Measurements from ENCODE around the gene PIGP. TPM values are rescaled to one million over a fixed set of nuclear protein-coding genes. Genes with fewer than 3 reads are reported as not detected.
"Not testable (repeated sequence)": the region's sequence is repeated elsewhere in the genome, so short reads cannot be mapped to it uniquely, and the experiment has no call there.

Gene PIGP
- total RNA-seq, 2 donors from 2014 or later = 28.3 to 29.4 TPM

DNA sequence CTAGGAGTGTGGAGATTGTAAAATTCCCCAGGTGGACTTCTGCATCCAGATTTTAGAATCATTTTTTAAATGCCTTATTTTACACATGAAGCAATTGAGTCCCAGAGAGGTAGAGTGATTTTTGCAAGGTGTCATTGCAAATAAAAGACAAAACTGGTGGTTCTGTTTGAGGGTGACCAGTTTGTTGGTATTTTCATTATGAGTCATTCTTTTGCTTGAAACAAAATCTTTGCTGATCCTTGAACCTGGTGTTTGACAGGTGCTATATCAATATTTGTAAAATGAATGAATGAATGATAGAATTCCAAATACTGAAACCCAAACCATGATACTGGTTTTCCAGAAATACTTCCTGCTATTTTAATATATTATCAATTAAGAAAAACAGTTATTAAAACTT is 44.3 kb upstream of the PIGP start:
- DNase-seq = no peak
- Histone ChIP-seq H3K9me3 (ENCODE audit: control insufficient read depth, low read length) (no peaks in the 10 kb centered on the region), H3K4me1 (ENCODE audit: control insufficient read depth, insufficient read depth, low read length) (peaks cover 5% of the 10 kb centered on the region), H3K9ac (ENCODE audit: extremely low read depth, low read length, poor library complexity, severe bottlenecking) (no peak overlapping the region), H3K27ac (ENCODE audit: low read depth, low read length) (no peak overlapping the region), H3K36me3 (ENCODE audit: control insufficient read depth, insufficient read depth, low read length) (peaks cover 46% of the 10 kb centered on the region), H3K27me3 (ENCODE audit: control insufficient read depth, insufficient read depth, low read length, poor library complexity, severe bottlenecking) (no peaks in the 10 kb centered on the region), H3K4me3 (ENCODE audit: low read length) (no peak overlapping the region)
- peaks cover 11% of the 10 kb centered on the region for H3K36me3 Mint-ChIP-seq (ENCODE audit: low read depth)
- H3K4me3 Mint-ChIP-seq = no peak overlapping the region
- H3K4me1 Mint-ChIP-seq = peaks cover 27% of the 10 kb centered on the region
- TF ChIP-seq, protein P1, sequence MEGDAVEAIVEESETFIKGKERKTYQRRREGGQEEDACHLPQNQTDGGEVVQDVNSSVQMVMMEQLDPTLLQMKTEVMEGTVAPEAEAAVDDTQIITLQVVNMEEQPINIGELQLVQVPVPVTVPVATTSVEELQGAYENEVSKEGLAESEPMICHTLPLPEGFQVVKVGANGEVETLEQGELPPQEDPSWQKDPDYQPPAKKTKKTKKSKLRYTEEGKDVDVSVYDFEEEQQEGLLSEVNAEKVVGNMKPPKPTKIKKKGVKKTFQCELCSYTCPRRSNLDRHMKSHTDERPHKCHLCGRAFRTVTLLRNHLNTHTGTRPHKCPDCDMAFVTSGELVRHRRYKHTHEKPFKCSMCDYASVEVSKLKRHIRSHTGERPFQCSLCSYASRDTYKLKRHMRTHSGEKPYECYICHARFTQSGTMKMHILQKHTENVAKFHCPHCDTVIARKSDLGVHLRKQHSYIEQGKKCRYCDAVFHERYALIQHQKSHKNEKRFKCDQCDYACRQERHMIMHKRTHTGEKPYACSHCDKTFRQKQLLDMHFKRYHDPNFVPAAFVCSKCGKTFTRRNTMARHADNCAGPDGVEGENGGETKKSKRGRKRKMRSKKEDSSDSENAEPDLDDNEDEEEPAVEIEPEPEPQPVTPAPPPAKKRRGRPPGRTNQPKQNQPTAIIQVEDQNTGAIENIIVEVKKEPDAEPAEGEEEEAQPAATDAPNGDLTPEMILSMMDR (conservative IDR thresholded peaks at IDR 0.05) = no peak
- H3K27ac Mint-ChIP-seq = no peak overlapping the region
- H3K27me3 Mint-ChIP-seq (ENCODE audit: insufficient read depth) = no peaks in the 10 kb centered on the region
- H3K9me3 Mint-ChIP-seq = peaks cover 10% of the 10 kb centered on the region

DNA sequence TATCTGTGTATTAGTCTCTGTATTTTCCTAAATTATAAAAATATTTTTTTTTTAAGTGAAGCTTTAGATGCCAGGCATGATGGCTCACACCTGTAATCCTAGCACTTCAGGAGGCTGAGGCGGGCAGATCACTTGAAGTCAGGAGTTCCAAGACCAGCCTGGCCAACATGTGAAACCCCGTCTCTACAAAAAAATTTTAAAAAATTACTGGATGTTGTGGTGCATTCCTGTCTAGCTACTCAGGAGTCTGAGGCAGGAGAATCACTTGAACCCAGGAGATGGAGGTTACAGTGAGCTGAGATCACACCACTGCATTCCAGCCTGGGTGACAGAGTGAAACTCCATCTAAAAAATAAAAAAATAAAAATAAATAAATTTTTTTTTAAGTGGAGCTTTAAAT is 43.6 kb upstream of the PIGP start:
- H3K36me3 Mint-ChIP-seq (ENCODE audit: low read depth) = peaks cover 11% of the 10 kb centered on the region
- H3K36me3 ChIP-seq (ENCODE audit: control insufficient read depth, insufficient read depth, low read length) = peaks cover 41% of the 10 kb centered on the region
- 100% methylated on average over 2 of the region's 2 CpGs for WGBS, 2 experiments (ENCODE audit: insufficient coverage in 1 of 2, insufficient read length in 1 of 2)
- H3K9ac ChIP-seq (ENCODE audit: extremely low read depth, low read length, poor library complexity, severe bottlenecking); H3K4me1 ChIP-seq (ENCODE audit: control insufficient read depth, insufficient read depth, low read length); H3K27ac ChIP-seq (ENCODE audit: low read depth, low read length); H3K27me3 ChIP-seq (ENCODE audit: control insufficient read depth, insufficient read depth, low read length, poor library complexity, severe bottlenecking); H3K4me3 ChIP-seq (ENCODE audit: low read length); H3K9me3 ChIP-seq (ENCODE audit: control insufficient read depth, low read length); H3K27me3 Mint-ChIP-seq (ENCODE audit: insufficient read depth); H3K4me3 Mint-ChIP-seq; H3K27ac Mint-ChIP-seq; DNase-seq: not testable (repeated sequence)
- H3K4me1 Mint-ChIP-seq = peaks cover 27% of the 10 kb centered on the region
- H3K9me3 Mint-ChIP-seq = peaks cover 15% of the 10 kb centered on the region

DNA sequence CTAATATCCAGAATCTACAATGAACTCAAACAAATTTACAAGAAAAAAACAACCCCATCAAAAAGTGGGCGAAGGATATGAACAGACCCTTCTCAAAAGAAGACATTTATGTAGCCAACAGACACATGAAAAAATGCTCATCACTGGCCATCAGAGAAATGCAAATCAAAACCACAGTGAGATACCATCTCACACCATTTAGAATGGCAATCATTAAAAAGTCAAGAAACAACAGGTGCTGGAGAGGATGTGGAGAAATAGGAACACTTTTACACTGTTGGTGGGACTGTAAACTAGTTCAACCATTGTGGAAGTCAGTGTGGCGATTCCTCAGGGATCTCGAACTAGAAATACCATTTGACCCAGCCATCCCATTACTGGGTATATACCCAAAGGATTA is 41.4 kb upstream of the PIGP start:
- not testable (repeated sequence) for H3K27me3 Mint-ChIP-seq (ENCODE audit: insufficient read depth); H3K4me1 ChIP-seq (ENCODE audit: control insufficient read depth, insufficient read depth, low read length); H3K4me3 ChIP-seq (ENCODE audit: low read length); H3K27ac Mint-ChIP-seq; H3K9me3 ChIP-seq (ENCODE audit: control insufficient read depth, low read length); DNase-seq; H3K4me3 Mint-ChIP-seq; H3K9ac ChIP-seq (ENCODE audit: extremely low read depth, low read length, poor library complexity, severe bottlenecking); H3K27me3 ChIP-seq (ENCODE audit: control insufficient read depth, insufficient read depth, low read length, poor library complexity, severe bottlenecking); H3K27ac ChIP-seq (ENCODE audit: low read depth, low read length); H3K4me1 Mint-ChIP-seq
- H3K36me3 ChIP-seq (ENCODE audit: control insufficient read depth, insufficient read depth, low read length) = peaks cover 21% of the 10 kb centered on the region
- 95% methylated on average over 1 of the region's 3 CpGs; no CpG with 5 or more reads in 1 of the 2 experiments for WGBS, 2 experiments (ENCODE audit: insufficient coverage in 1 of 2, insufficient read length in 1 of 2)
- Mint-ChIP-seq H3K36me3 (ENCODE audit: low read depth) (peaks cover 28% of the 10 kb centered on the region), H3K9me3 (peaks cover 36% of the 10 kb centered on the region)

DNA sequence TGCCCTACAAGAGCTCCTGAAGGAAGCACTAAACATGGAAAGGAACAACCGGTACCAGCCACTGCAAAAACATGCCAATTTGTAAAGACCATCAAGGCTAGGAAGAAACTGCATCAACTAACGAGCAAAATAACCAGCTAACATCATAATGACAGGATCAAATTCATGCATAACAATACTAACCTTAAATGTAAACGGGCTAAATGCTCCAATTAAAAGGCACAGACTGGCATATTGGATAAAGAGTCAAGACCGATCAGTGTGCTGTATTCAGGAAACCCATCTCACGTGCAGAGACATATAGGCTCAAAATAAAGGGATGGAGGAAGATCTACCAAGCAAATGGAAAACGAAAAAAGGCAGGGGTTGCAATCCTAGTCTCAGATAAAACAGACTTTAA is 38.2 kb upstream of the PIGP start:
- H3K4me1 Mint-ChIP-seq; H3K27ac Mint-ChIP-seq; H3K27ac ChIP-seq (ENCODE audit: low read depth, low read length); H3K4me1 ChIP-seq (ENCODE audit: control insufficient read depth, insufficient read depth, low read length); DNase-seq; H3K27me3 ChIP-seq (ENCODE audit: control insufficient read depth, insufficient read depth, low read length, poor library complexity, severe bottlenecking); H3K4me3 ChIP-seq (ENCODE audit: low read length); H3K9ac ChIP-seq (ENCODE audit: extremely low read depth, low read length, poor library complexity, severe bottlenecking); H3K4me3 Mint-ChIP-seq; H3K27me3 Mint-ChIP-seq (ENCODE audit: insufficient read depth): not testable (repeated sequence)
- WGBS, 2 experiments (ENCODE audit: insufficient coverage in 1 of 2, insufficient read length in 1 of 2) = 80 to 84% methylated on average over 1 to 4 of the region's 6 CpGs
- Histone ChIP-seq H3K36me3 (ENCODE audit: control insufficient read depth, insufficient read depth, low read length) (peaks cover 38% of the 10 kb centered on the region), H3K9me3 (ENCODE audit: control insufficient read depth, low read length) (peaks cover 37% of the 10 kb centered on the region)
- Mint-ChIP-seq H3K36me3 (ENCODE audit: low read depth) (peaks cover 57% of the 10 kb centered on the region), H3K9me3 (peaks cover 67% of the 10 kb centered on the region)

Measured in endodermal cell (in vitro differentiated cells).